Measurements from ENCODE around the gene HLA-DRA.

DNA sequence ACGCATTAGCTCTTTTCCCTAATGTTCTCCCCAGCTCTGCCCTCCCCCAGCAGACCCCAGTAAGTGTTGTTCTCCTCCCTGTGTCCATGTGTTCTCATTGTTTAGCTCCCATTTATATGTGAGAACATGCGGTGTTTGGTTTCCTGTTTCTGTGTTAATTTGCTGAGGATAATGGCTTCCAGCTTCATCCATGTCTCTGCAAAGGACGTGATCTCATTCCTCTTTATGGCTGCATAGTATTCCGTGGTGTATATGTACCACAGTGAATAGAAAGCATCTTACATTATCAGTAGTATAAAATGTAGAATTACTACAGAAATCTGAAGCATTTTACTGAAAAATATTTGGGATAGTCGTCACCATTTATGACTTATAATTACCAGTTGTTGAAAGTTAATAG, 21.8 kb downstream of the HLA-DRA start:
- TF ChIP-seq, protein P1, sequence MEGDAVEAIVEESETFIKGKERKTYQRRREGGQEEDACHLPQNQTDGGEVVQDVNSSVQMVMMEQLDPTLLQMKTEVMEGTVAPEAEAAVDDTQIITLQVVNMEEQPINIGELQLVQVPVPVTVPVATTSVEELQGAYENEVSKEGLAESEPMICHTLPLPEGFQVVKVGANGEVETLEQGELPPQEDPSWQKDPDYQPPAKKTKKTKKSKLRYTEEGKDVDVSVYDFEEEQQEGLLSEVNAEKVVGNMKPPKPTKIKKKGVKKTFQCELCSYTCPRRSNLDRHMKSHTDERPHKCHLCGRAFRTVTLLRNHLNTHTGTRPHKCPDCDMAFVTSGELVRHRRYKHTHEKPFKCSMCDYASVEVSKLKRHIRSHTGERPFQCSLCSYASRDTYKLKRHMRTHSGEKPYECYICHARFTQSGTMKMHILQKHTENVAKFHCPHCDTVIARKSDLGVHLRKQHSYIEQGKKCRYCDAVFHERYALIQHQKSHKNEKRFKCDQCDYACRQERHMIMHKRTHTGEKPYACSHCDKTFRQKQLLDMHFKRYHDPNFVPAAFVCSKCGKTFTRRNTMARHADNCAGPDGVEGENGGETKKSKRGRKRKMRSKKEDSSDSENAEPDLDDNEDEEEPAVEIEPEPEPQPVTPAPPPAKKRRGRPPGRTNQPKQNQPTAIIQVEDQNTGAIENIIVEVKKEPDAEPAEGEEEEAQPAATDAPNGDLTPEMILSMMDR (IDR thresholded peaks at IDR 0.05), result no peak
- no peak for TF ChIP-seq POLR2A (IDR thresholded peaks at IDR 0.05)
